ENCODE results near the gene CBL.

- TF ChIP-seq CTCF (IDR thresholded peaks at IDR 0.05) = no peak
- no peak for TF ChIP-seq POLR2A (IDR thresholded peaks at IDR 0.05)
Observed at GRCh38 chr11:119195680-119196079, 10.5 kb upstream of the CBL start.
